ENCODE data around the gene MYO18B. TPM values are rescaled to one million over a fixed set of nuclear protein-coding genes. Genes with fewer than 3 reads are reported as not detected.

MYO18B gene
- total and polyA plus RNA-seq, 2 donors (not counting 1 experiment from before 2014, with no cell fraction given), result 0.15 TPM; not detected in 1

DNA sequence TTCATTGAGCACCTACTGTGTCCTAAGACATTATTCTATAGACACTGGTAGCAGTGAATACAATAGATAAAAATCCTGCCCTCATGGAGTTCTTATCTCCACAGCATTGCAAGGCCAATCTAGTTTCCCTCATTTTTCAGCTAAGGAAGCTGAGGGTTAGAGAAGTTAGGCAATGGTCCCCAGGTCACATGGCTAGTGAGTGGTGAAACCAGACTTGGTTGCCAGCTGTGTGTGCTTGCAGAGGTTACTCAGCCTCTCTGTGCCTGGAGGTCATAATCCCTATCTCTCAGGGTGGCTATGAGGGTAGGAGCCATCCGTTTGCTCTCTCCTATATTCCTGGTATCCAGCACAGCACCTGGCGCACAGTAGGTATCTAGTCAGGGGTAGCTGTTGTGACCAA, 279.5 kb downstream of the MYO18B start:
- Histone ChIP-seq H3K4me3 (ENCODE audit: control extremely low read depth in 1 of 5, extremely low read depth in 1 of 5, insufficient read depth in 1 of 5, low read depth in 2 of 5, low read length in 4 of 5) (no peak overlapping the region), H4K20me1 (ENCODE audit: control insufficient read depth, insufficient read depth, low read length, poor library complexity, severe bottlenecking) (no peaks in the 10 kb centered on the region), H3K79me2 (ENCODE audit: control insufficient read depth, insufficient read depth, low read length) (no peaks in the 10 kb centered on the region), H3K27ac (ENCODE audit: low read length in 2 of 2) (no peak overlapping the region), H3K9me3 (ENCODE audit: control extremely low read depth in 1 of 3, control insufficient read depth in 2 of 3, insufficient read depth in 1 of 3, low read length in 2 of 3) (peaks cover 0 to 15% (median 0%) of the 10 kb centered on the region in 3 donors), H3K36me3 (replicated peaks in 1 of 2; ENCODE audit: control extremely low read depth in 1 of 2, control insufficient read depth in 1 of 2, extremely low read depth in 1 of 2, insufficient read depth in 2 of 2, low read length in 1 of 2) (no peaks in the 10 kb centered on the region), H3K4me2 (replicated peaks; ENCODE audit: low read depth, low read length, poor library complexity, severe bottlenecking) (no peak overlapping the region), H2AFZ (ENCODE audit: insufficient read depth, low read depth, low read length, poor library complexity, severe bottlenecking) (no peak overlapping the region), H3K9ac (ENCODE audit: low read length) (no peak overlapping the region), H3K27me3 (replicated peaks in 1 of 4; ENCODE audit: control extremely low read depth in 1 of 4, control insufficient read depth in 3 of 4, insufficient read depth in 4 of 4, low read length in 3 of 4) (peaks cover 0 to 6% (median 2%) of the 10 kb centered on the region in 4 experiments), H3K4me1 (ENCODE audit: control insufficient read depth in 2 of 2, insufficient read depth in 2 of 2, low read length in 2 of 2) (no peaks in the 10 kb centered on the region)
- intact Hi-C loops (cut with micrococcal nuclease), result no loop called here
- ATAC-seq (ENCODE audit: low read depth), result no peak
- DNase-seq, result no peak
- WGBS (ENCODE audit: insufficient coverage), result no CpG with 5 or more reads among the region's 2 CpGs
- H3K27me3 Mint-ChIP-seq, result peaks cover 28% of the 10 kb centered on the region
- H3K4me1 Mint-ChIP-seq, result no peaks in the 10 kb centered on the region
- H3K9me3 Mint-ChIP-seq (ENCODE audit: insufficient read depth), result no peaks in the 10 kb centered on the region
- CTCF ChIA-PET, result no interaction called here
- TF ChIP-seq EZH2 (IDR thresholded peaks at IDR 0.05; ENCODE audit: borderline replicate concordance, insufficient read depth, low read depth, low read length, poor library complexity, severe bottlenecking), result no peak
- TF ChIP-seq, protein P1, sequence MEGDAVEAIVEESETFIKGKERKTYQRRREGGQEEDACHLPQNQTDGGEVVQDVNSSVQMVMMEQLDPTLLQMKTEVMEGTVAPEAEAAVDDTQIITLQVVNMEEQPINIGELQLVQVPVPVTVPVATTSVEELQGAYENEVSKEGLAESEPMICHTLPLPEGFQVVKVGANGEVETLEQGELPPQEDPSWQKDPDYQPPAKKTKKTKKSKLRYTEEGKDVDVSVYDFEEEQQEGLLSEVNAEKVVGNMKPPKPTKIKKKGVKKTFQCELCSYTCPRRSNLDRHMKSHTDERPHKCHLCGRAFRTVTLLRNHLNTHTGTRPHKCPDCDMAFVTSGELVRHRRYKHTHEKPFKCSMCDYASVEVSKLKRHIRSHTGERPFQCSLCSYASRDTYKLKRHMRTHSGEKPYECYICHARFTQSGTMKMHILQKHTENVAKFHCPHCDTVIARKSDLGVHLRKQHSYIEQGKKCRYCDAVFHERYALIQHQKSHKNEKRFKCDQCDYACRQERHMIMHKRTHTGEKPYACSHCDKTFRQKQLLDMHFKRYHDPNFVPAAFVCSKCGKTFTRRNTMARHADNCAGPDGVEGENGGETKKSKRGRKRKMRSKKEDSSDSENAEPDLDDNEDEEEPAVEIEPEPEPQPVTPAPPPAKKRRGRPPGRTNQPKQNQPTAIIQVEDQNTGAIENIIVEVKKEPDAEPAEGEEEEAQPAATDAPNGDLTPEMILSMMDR (IDR thresholded peaks at IDR 0.05), result no peak
- POLR2A ChIA-PET, result no interaction called here
- no peak overlapping the region for H3K4me3 Mint-ChIP-seq
- no peak overlapping the region for H3K27ac Mint-ChIP-seq

DNA sequence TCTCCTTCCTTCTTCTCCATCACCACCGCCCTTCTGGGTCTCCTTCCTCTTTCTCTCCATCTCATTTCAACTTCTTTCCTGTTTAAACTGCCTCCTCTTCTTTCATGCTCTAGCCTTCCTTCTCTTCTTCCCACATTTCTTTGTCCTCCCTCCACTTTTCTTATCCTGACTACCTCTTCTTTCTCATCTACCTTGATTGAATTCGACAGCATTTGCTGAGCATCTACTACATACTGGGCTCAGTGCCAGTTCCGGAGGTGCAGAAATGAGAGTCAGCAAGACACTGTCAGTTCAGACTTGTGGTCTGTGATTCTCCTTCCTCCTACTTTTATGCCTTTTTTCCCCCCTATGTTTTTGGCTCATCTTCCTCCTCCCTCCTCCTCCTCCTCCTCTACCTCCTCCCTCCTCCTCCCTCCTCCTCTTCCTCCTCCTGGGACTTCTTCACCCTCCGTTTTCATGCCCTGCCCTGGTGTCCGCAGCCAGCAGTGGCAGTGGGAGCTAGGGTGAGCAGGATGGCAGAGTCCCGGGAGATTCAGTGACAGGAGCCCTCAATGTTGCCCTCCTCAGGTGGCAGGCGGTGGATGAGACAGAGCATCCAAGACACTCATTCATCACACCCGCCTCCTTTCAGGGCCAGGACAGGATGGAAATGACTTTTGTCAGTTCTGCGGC, 281.3 kb downstream of the MYO18B start:
- H3K27me3 Mint-ChIP-seq, result peaks cover 19% of the 10 kb centered on the region

More for the DNA sequence above, 281.3 kb downstream of the MYO18B start:
- Mint-ChIP-seq H3K9me3 (ENCODE audit: insufficient read depth) (no peaks in the 10 kb centered on the region), H3K4me3 (no peak overlapping the region), H3K27ac (no peak overlapping the region), H3K4me1 (no peaks in the 10 kb centered on the region)
- Histone ChIP-seq H3K79me2 (ENCODE audit: control insufficient read depth, insufficient read depth, low read length) (no peaks in the 10 kb centered on the region), H3K4me3 (ENCODE audit: control extremely low read depth in 1 of 5, extremely low read depth in 1 of 5, insufficient read depth in 1 of 5, low read depth in 2 of 5, low read length in 4 of 5) (no peak overlapping the region), H3K9ac (ENCODE audit: low read length) (no peak overlapping the region), H2AFZ (ENCODE audit: insufficient read depth, low read depth, low read length, poor library complexity, severe bottlenecking) (no peak overlapping the region), H3K27ac (ENCODE audit: low read length in 2 of 2) (no peak overlapping the region), H4K20me1 (ENCODE audit: control insufficient read depth, insufficient read depth, low read length, poor library complexity, severe bottlenecking) (no peaks in the 10 kb centered on the region), H3K36me3 (replicated peaks in 1 of 2; ENCODE audit: control extremely low read depth in 1 of 2, control insufficient read depth in 1 of 2, extremely low read depth in 1 of 2, insufficient read depth in 2 of 2, low read length in 1 of 2) (no peaks in the 10 kb centered on the region), H3K4me2 (replicated peaks; ENCODE audit: low read depth, low read length, poor library complexity, severe bottlenecking) (no peak overlapping the region), H3K9me3 (ENCODE audit: control extremely low read depth in 1 of 3, control insufficient read depth in 2 of 3, insufficient read depth in 1 of 3, low read length in 2 of 3) (peaks cover 0 to 15% (median 0%) of the 10 kb centered on the region in 3 donors), H3K27me3 (replicated peaks in 1 of 4; ENCODE audit: control extremely low read depth in 1 of 4, control insufficient read depth in 3 of 4, insufficient read depth in 4 of 4, low read length in 3 of 4) (peaks cover 0 to 5% (median 1%) of the 10 kb centered on the region in 4 experiments), H3K4me1 (ENCODE audit: control insufficient read depth in 2 of 2, insufficient read depth in 2 of 2, low read length in 2 of 2) (no peaks in the 10 kb centered on the region)
- intact Hi-C loops (cut with micrococcal nuclease), result no loop called here
- TF ChIP-seq, protein P1 (IDR thresholded peaks at IDR 0.05), result no peak
- no peak for ATAC-seq (ENCODE audit: low read depth)
- ChIA-PET POLR2A (no interaction called here), CTCF (no interaction called here)
- no peak for DNase-seq
- WGBS (ENCODE audit: insufficient coverage), result 85% methylated on average over 4 of the region's 9 CpGs
